Endothelial cell (in vitro differentiated cells): ENCODE data around the gene DAD1. TPM values are rescaled to one million over a fixed set of nuclear protein-coding genes. Genes with fewer than 3 reads are reported as not detected.

ENCODE experiments used
- DNase-seq: peaks from one replicate; pipeline ENCODE4 v3.0.0; 2021; ENCODE audit warnings: low spot score
- H3K27ac Mint-ChIP-seq: one replicate; pipeline ENCODE4 v1.8.0; 2021; ENCODE audit warnings: mixed read lengths, inconsistent platforms; ENCODE audit not compliant: unreplicated experiment
- H3K27me3 Mint-ChIP-seq: one replicate; pipeline ENCODE4 v1.8.0; 2021; ENCODE audit warnings: mild to moderate bottlenecking, moderate library complexity, mixed read lengths, inconsistent platforms; ENCODE audit not compliant: unreplicated experiment
- H3K36me3 Mint-ChIP-seq: one replicate; pipeline ENCODE4 v1.8.0; 2021; ENCODE audit warnings: mild to moderate bottlenecking, low read depth, mixed read lengths, inconsistent platforms; ENCODE audit not compliant: unreplicated experiment
- H3K4me1 Mint-ChIP-seq: one replicate; pipeline ENCODE4 v1.8.0; 2021; ENCODE audit warnings: mild to moderate bottlenecking, mixed read lengths, inconsistent platforms; ENCODE audit not compliant: unreplicated experiment
- H3K4me3 Mint-ChIP-seq: one replicate; pipeline ENCODE4 v1.8.0; 2021; ENCODE audit warnings: mild to moderate bottlenecking, mixed read lengths, inconsistent platforms; ENCODE audit not compliant: unreplicated experiment
- H3K9me3 Mint-ChIP-seq: one replicate; pipeline ENCODE4 v1.8.0; 2021; ENCODE audit warnings: mixed read lengths, inconsistent platforms; ENCODE audit not compliant: unreplicated experiment
- CTCF ChIP-seq: fragments of 200-600 bp; sonication (generic); IDR thresholded peaks from one replicate; pipeline ENCODE4 v1.5.0; 2021; ENCODE audit warnings: antibody characterized with exemption; ENCODE audit not compliant: unreplicated experiment
- total RNA-seq: library from RNA; stranded (reverse); fragmentation: NEBNext Ultra II Directional; extraction: Animal tissue kit (Norgen Biotek cat#: 25700); gene quantifications from one replicate; pipeline ENCODE4 v1.2.1, GENCODE V29; 2021; ENCODE audit not compliant: unreplicated experiment

Gene DAD1
- total RNA-seq, 1 donor from 2014 or later = 250 TPM

- DNase-seq = no peak
- H3K36me3 Mint-ChIP-seq = peaks cover 68% of the 10 kb centered on the region
- no peak for TF ChIP-seq CTCF
- H3K4me1 Mint-ChIP-seq = peaks cover 14% of the 10 kb centered on the region
- no peaks in the 10 kb centered on the region for H3K9me3 Mint-ChIP-seq
- H3K27me3 Mint-ChIP-seq = peaks cover 7% of the 10 kb centered on the region
- H3K27ac Mint-ChIP-seq = no peak overlapping the region
- H3K4me3 Mint-ChIP-seq = no peak overlapping the region
These were observed 17.4 kb upstream of the DAD1 start for GRCh38 chr14:22606380-22606779.

- DNase-seq = no peak
- Mint-ChIP-seq H3K4me3 (peak overlapping the region; percentile 56), H3K36me3 (peaks cover 56% of the 10 kb centered on the region), H3K27ac (peak overlapping the region; percentile 38), H3K27me3 (peaks cover 7% of the 10 kb centered on the region), H3K9me3 (no peaks in the 10 kb centered on the region), H3K4me1 (peaks cover 39% of the 10 kb centered on the region)
- TF ChIP-seq CTCF = no peak
These were observed 13.8 kb upstream of the DAD1 start for GRCh38 chr14:22602862-22603261.

GRCh38 chr14:22601996-22602395 lies 13.0 kb upstream of the DAD1 start:
- H3K9me3 Mint-ChIP-seq = no peaks in the 10 kb centered on the region
- H3K4me3 Mint-ChIP-seq = peak overlapping the region; percentile 68
- no peak for DNase-seq

GRCh38 chr14:22601456-22601855 lies 12.4 kb upstream of the DAD1 start:
- Mint-ChIP-seq H3K4me1 (peaks cover 44% of the 10 kb centered on the region), H3K27me3 (peaks cover 9% of the 10 kb centered on the region), H3K4me3 (no peak overlapping the region), H3K27ac (no peak overlapping the region), H3K9me3 (no peaks in the 10 kb centered on the region), H3K36me3 (peaks cover 45% of the 10 kb centered on the region)
- no peak for TF ChIP-seq CTCF
- DNase-seq = no peak

More at GRCh38 chr14:22601996-22602395, 13.0 kb upstream of the DAD1 start:
- Mint-ChIP-seq H3K36me3 (peaks cover 49% of the 10 kb centered on the region), H3K27me3 (peaks cover 9% of the 10 kb centered on the region), H3K27ac (peak overlapping the region; percentile 17), H3K4me1 (peaks cover 44% of the 10 kb centered on the region)
- TF ChIP-seq CTCF = no peak

GRCh38 chr14:22600027-22600426 lies 11.0 kb upstream of the DAD1 start:
- H3K4me1 Mint-ChIP-seq = peaks cover 44% of the 10 kb centered on the region
- H3K4me3 Mint-ChIP-seq = no peak overlapping the region
- H3K27ac Mint-ChIP-seq = no peak overlapping the region
- peaks cover 31% of the 10 kb centered on the region for H3K36me3 Mint-ChIP-seq
- no peak for DNase-seq
- H3K27me3 Mint-ChIP-seq = peaks cover 9% of the 10 kb centered on the region
- TF ChIP-seq CTCF = no peak
- H3K9me3 Mint-ChIP-seq = no peaks in the 10 kb centered on the region
